Tibial nerve (tissue), 4 donors: ENCODE results near the gene TRIP13. TPM values are rescaled to one million over a fixed set of nuclear protein-coding genes. Genes with fewer than 3 reads are reported as not detected.

ENCODE experiments used
- DNase-seq, 2 donors: peaks; one replicate each; pipeline ENCODE4 v3.0.0-alpha.2; 2019; ENCODE audit warnings: low spot score in 2 of 2
- H3K27ac ChIP-seq, 4 donors: fragments of 200-600 bp; sonication (generic) in 3 of 4; one replicate each; pipeline ENCODE4 v1.5.1; 2017 to 2019; ENCODE audit warnings: mild to moderate bottlenecking in 1 of 4
- H3K27me3 ChIP-seq, 2 donors: fragments of 200-600 bp; sonication (generic) in 1 of 2; one replicate each; pipeline versions ENCODE4 v1.5.1 to v1.6.0; 2017 to 2019
- H3K36me3 ChIP-seq, 3 donors: fragments of 200-600 bp; sonication (generic); one replicate each; pipeline ENCODE4 v1.5.1; 2018 to 2019
- H3K4me1 ChIP-seq, 4 donors: fragments of 200-600 bp; sonication (generic) in 3 of 4; one replicate each; pipeline ENCODE4 v1.5.1; 2017 to 2019
- H3K4me3 ChIP-seq, 4 donors: fragments of 200-600 bp; sonication (generic) in 3 of 4; one replicate each; pipeline ENCODE4 v1.5.1; 2017 to 2019; ENCODE audit warnings: mild to moderate bottlenecking in 1 of 4, moderate library complexity in 1 of 4
- H3K9me3 ChIP-seq, 4 donors: fragments of 200-600 bp; sonication (generic) in 3 of 4; one replicate each; pipeline ENCODE4 v1.5.1; 2017 to 2019
- EP300 ChIP-seq, 2 donors: sonication (generic); formaldehyde crosslinking; IDR thresholded peaks; one replicate each; pipeline ENCODE4 v1.6.1; 2017; ENCODE audit warnings: antibody characterized with exemption in 2 of 2, mild to moderate bottlenecking in 1 of 2
- POLR2A ChIP-seq, 2 donors: fragments of 450-650 bp; IDR thresholded peaks; one replicate each; pipeline ENCODE4 v1.6.1; 2017; ENCODE audit warnings: antibody characterized with exemption in 2 of 2, mild to moderate bottlenecking in 2 of 2, moderate library complexity in 2 of 2
- WGBS, 2 donors: methylation state at CpG; one replicate each; pipeline ENCODE4 v1.1.5; 2018; 5-methylcytosine and 5-hydroxymethylcytosine counted together
- total RNA-seq, 4 donors: library from RNA; depleted of rRNA; stranded (reverse); fragments of >200 nt; gene quantifications; one replicate each; pipeline ENCODE4 v1.1.0, GENCODE V29; 2016
- TF ChIP-seq, protein P1 (sequence below), 5 experiments: fragments of 200-600 bp in 3 of 5; fragments of 450-650 bp in 2 of 5; sonication (generic) in 3 of 5; IDR thresholded peaks; one replicate each; pipeline ENCODE4 v1.5.1; 2016 to 2019; ENCODE audit warnings: antibody characterized with exemption in 5 of 5, mild to moderate bottlenecking in 3 of 5, moderate library complexity in 2 of 5

TRIP13 gene
- total RNA-seq, 4 donors from 2014 or later, result 0.30 to 1.3 (median 0.52) TPM

DNA sequence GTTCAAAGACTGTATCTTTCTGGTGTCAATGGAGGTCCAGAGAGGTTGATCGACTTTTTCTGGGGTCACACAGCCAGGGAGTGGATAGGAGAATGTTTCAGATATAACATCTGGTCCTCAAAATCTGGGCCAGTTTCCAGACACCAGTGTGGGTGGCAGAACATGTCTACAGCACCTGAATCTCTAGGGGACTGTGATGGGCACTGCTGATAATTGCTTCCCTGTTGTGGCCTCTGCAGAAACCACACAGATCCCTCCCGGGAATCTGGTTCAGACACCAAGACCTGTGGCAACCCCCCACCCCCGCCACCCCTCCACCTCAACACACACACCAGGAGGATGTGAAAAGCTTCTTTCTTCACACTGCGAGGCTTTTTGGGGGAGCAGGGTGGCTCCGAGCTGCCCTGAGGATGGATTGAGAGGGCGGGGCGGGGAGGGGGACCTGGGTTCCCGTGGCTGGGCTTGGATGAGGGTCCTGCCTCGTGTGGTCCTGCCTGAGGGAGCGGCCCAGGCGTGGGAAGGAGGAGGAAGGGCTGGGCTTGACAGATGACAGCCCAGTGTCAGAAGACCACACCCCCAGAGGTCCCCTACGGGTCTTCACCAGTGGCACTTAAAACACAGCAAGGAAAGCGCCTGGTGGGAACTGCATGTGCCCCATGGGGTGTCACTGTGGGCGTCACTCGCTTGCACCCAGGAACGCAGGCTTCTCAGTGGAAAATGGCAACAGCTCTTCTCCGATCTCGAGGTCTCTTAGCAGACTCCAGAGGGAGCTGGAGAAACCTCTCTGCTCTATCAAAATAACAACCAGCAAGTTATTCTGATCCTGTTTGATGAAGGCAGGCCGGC is 55.2 kb downstream of the TRIP13 start:
- Histone ChIP-seq H3K27me3 (peaks cover 0 to 59% of the 10 kb centered on the region in 2 donors), H3K4me3 (no peak overlapping the region), H3K9me3 (peaks cover 0 to 20% (median 0%) of the 10 kb centered on the region in 4 donors), H3K4me1 (peaks cover 0 to 22% (median 0%) of the 10 kb centered on the region in 4 donors), H3K36me3 (no peaks in the 10 kb centered on the region), H3K27ac (no peak overlapping the region)
- no peak for DNase-seq
- TF ChIP-seq POLR2A (IDR thresholded peaks at IDR 0.05) (no peak), EP300 (IDR thresholded peaks at IDR 0.05) (no peak)
- TF ChIP-seq, protein P1, sequence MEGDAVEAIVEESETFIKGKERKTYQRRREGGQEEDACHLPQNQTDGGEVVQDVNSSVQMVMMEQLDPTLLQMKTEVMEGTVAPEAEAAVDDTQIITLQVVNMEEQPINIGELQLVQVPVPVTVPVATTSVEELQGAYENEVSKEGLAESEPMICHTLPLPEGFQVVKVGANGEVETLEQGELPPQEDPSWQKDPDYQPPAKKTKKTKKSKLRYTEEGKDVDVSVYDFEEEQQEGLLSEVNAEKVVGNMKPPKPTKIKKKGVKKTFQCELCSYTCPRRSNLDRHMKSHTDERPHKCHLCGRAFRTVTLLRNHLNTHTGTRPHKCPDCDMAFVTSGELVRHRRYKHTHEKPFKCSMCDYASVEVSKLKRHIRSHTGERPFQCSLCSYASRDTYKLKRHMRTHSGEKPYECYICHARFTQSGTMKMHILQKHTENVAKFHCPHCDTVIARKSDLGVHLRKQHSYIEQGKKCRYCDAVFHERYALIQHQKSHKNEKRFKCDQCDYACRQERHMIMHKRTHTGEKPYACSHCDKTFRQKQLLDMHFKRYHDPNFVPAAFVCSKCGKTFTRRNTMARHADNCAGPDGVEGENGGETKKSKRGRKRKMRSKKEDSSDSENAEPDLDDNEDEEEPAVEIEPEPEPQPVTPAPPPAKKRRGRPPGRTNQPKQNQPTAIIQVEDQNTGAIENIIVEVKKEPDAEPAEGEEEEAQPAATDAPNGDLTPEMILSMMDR (IDR thresholded peaks at IDR 0.05), result no peak
- 72 to 77% methylated on average over 13 to 19 of the region's 19 CpGs for WGBS, 2 donors

DNA sequence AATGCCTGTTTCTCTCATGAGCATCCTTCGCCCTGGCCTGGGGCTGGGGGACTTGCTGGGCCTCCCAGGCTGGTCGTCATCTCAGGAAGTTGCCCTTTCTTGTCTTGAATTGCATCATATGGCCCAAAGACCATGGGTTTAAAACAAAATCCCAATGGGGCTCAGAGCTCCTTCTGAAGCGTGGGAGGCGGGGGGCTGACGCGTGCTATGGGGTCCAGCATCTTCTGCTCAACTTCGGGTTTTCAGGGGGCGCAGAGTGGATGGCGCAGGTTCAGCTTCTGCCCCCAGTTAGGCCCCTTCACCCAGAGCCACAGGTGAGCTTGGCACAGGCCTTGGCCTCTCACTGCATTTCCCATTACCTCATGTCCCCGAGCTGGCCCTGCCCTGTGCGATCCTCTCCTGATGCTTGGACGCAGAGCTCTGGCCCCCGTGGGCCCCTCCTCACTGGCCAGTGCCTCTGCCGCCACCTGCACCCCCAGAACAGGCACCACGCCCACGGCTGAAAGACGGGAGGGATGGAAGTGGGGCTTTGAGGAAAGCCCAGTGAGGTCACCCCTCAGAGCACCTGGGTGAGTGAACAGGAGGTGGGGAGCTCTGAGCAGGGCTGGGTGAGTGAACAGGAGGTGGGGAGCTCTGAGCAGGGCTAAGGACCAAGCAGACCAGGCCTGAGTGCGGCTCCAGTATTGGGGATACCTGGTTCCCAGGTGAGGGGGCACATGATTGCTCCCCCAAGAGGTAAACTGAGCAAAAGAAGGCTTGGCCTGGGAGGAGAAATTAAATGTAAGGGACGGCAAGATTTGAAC is 56.0 kb downstream of the TRIP13 start:
- Histone ChIP-seq H3K27ac (no peak overlapping the region), H3K4me1 (peaks cover 0 to 22% (median 0%) of the 10 kb centered on the region in 4 donors), H3K4me3 (no peak overlapping the region), H3K36me3 (no peaks in the 10 kb centered on the region), H3K27me3 (peaks cover 0 to 63% of the 10 kb centered on the region in 2 donors), H3K9me3 (peaks cover 0 to 20% (median 0%) of the 10 kb centered on the region in 4 donors)
- TF ChIP-seq EP300 (IDR thresholded peaks at IDR 0.05) (no peak), POLR2A (IDR thresholded peaks at IDR 0.05) (no peak)
- TF ChIP-seq, protein P1 (IDR thresholded peaks at IDR 0.05), result no peak
- 86 to 88% methylated on average over 18 to 19 of the region's 19 CpGs for WGBS, 2 donors
- no peak for DNase-seq

DNA sequence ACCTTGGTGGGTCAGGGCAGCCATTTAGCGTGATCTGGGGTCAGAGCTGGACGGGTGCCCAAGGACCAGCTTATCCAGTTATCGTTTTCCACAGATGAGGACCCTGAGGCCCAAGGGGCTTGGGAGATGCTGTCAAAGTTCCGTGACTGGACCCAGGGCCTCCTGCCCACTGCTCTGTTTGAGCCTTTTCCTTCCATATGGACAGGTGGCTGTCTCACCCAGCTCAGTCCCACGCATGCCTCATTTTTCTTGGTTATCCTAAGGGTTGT is 56.5 kb downstream of the TRIP13 start:
- TF ChIP-seq POLR2A (IDR thresholded peaks at IDR 0.05), result no peak
- TF ChIP-seq, protein P1 (IDR thresholded peaks at IDR 0.05), result no peak
- TF ChIP-seq EP300 (IDR thresholded peaks at IDR 0.05), result no peak
- H3K9me3 ChIP-seq, result peaks cover 0 to 20% (median 0%) of the 10 kb centered on the region in 4 donors
- peaks cover 0 to 22% (median 0%) of the 10 kb centered on the region in 4 donors for H3K4me1 ChIP-seq
- no peak for DNase-seq
- 91 to 93% methylated on average over 5 of the region's 5 CpGs for WGBS, 2 donors
- H3K4me3 ChIP-seq, result no peak overlapping the region
- peaks cover 0 to 64% of the 10 kb centered on the region in 2 donors for H3K27me3 ChIP-seq
- H3K36me3 ChIP-seq, result no peaks in the 10 kb centered on the region
- no peak overlapping the region for H3K27ac ChIP-seq

DNA sequence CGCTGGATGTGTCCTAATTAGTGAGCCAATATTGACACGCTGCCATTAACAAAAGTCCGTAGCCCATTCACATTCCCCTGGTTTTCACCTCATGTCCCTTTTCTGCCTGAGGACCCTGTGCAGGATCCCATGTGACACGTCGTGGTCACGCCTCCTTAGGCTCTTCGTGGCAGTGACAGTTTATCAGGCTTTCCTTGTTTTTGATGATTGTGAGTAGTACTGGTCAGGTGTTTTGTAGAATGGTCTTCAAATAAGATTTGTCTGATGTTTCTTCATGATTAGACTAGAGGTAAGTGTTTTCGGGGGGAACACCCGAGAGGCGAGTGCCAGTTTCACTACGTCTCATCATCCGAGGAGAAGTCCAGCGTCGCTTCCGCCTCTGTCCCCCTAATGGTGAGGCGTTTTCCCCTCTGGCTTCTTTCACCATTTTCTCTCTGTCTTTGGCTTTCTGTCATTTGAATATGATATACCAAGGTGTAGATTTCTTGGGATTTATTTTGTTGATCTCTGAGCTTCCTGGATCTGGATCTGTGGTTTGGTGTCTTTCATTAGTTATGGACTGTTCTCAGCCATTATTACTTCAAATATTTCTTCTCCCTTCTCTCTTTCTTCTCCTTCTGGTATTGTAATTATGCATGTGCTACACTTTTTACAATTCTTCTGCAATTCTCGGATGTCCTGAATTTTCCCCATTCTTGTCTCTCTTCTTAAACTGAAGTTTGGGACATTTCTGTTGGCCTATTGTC is 57.3 kb downstream of the TRIP13 start:
- no peak for DNase-seq
- Histone ChIP-seq H3K4me3 (no peak overlapping the region), H3K9me3 (peaks cover 0 to 20% (median 0%) of the 10 kb centered on the region in 4 donors), H3K27me3 (peaks cover 0 to 63% of the 10 kb centered on the region in 2 donors), H3K36me3 (no peaks in the 10 kb centered on the region), H3K4me1 (peaks cover 0 to 22% (median 0%) of the 10 kb centered on the region in 4 donors), H3K27ac (no peak overlapping the region)
- no peak for TF ChIP-seq EP300 (IDR thresholded peaks at IDR 0.05)
- WGBS, 2 donors, result 96% methylated on average over 17 of the region's 17 CpGs

DNA sequence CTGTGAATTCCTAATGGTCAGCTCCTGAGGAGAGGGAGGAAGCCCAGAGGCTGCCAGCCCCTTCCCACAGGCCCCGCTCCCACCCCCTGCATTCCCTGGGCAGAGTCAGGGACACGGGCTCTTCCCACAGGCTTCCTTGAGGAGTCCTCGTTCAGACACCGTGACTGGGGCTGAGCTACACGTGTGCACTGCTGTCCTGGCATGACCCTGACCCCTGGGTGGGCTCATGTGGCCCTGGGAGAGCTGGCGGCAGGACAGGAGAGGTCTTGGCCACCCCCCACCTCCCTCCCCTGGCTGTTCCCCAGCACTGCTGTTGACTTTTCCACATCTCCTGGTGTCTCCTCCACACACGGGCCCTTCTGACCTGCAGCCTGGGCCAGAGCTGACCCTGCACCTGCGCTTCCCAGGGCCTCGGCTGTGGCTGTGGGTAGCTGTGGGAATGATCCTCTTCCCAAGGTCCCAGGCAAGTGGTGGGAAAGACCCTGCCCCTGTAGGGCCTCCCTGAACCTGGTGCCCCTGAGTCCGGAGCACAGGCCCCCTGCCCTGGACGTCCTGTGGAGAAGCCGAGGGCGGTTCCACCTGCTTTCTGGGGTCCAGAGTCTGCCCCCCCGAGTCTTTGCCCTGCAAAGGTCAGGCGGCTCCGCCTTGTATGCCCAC is 59.4 kb downstream of the TRIP13 start:
- Histone ChIP-seq H3K4me1 (peaks cover 0 to 19% (median 13%) of the 10 kb centered on the region in 4 donors), H3K9me3 (peaks cover 0 to 20% (median 0%) of the 10 kb centered on the region in 4 donors), H3K27me3 (peaks cover 0 to 47% of the 10 kb centered on the region in 2 donors), H3K36me3 (no peaks in the 10 kb centered on the region), H3K27ac (no peak overlapping the region), H3K4me3 (no peak overlapping the region)
- TF ChIP-seq EP300 (IDR thresholded peaks at IDR 0.05) (no peak), POLR2A (IDR thresholded peaks at IDR 0.05) (no peak)
- TF ChIP-seq, protein P1 (IDR thresholded peaks at IDR 0.05), result no peak
- 83 to 86% methylated on average over 14 to 15 of the region's 16 CpGs for WGBS, 2 donors
- DNase-seq, result no peak
